ENCODE data around the gene UTP14C. TPM values are rescaled to one million over a fixed set of nuclear protein-coding genes. Genes with fewer than 3 reads are reported as not detected.

The UTP14C gene
- total RNA-seq, 1 experiment from 2014 or later = 19.8 TPM

GRCh38 chr13:52043675-52044074 is 19.2 kb downstream of the UTP14C start:
- Histone ChIP-seq H3K9ac (ENCODE audit: extremely low read depth, insufficient read length, low read length) (no peak overlapping the region), H3K23ac (ENCODE audit: insufficient read length, low read depth, low read length) (no peak overlapping the region), H3K4ac (ENCODE audit: low read depth, low read length) (no peak overlapping the region), H2BK12ac (ENCODE audit: insufficient read length, low read depth, low read length) (no peak overlapping the region), H2AK5ac (ENCODE audit: insufficient read length, low read length) (no peak overlapping the region), H3K27ac (ENCODE audit: insufficient read length, low read depth, low read length) (no peak overlapping the region), H4K91ac (ENCODE audit: insufficient read length, low read depth, low read length) (no peak overlapping the region), H4K5ac (ENCODE audit: insufficient read length, low read depth, low read length) (no peak overlapping the region), H3K4me2 (ENCODE audit: insufficient read depth, insufficient read length, low read length) (no peak overlapping the region), H2BK15ac (ENCODE audit: low read depth, low read length) (no peak overlapping the region), H4K8ac (replicated peaks; ENCODE audit: insufficient read length, low read depth, low read length) (no peak overlapping the region), H3K79me2 (ENCODE audit: insufficient read depth, low read length) (no peaks in the 10 kb centered on the region), H2BK5ac (ENCODE audit: insufficient read length, low read length) (no peak overlapping the region), H3T11ph (ENCODE audit: low read length) (no peak overlapping the region), H3K18ac (ENCODE audit: insufficient read length, low read depth, low read length) (no peak overlapping the region), H4K20me1 (ENCODE audit: control insufficient read depth, insufficient read depth, insufficient read length) (no peaks in the 10 kb centered on the region), H3K56ac (ENCODE audit: insufficient read length, low read depth, low read length) (no peak overlapping the region), H3K79me1 (ENCODE audit: insufficient read depth, low read depth, low read length, poor library complexity, severe bottlenecking) (no peaks in the 10 kb centered on the region), H2BK120ac (ENCODE audit: low read depth, low read length, poor library complexity, severe bottlenecking) (no peak overlapping the region), H3K4me1 (ENCODE audit: insufficient read depth, low read length) (no peaks in the 10 kb centered on the region), H2AFZ (ENCODE audit: low read length) (no peak overlapping the region), H3K27me3 (ENCODE audit: insufficient read depth, low read length) (no peaks in the 10 kb centered on the region), H3K14ac (ENCODE audit: insufficient read depth, low read length) (no peak overlapping the region), H2BK20ac (ENCODE audit: low read depth, low read length, poor library complexity, severe bottlenecking) (no peak overlapping the region), H3K9me3 (ENCODE audit: control insufficient read depth, low read depth, low read length) (no peaks in the 10 kb centered on the region), H3K23me2 (ENCODE audit: insufficient read length, low read depth, low read length, poor library complexity, severe bottlenecking) (no peaks in the 10 kb centered on the region)
- DNase-seq = no peak
- H3K4me3 Mint-ChIP-seq = no peak overlapping the region
- H3K36me3 Mint-ChIP-seq (ENCODE audit: insufficient read depth in 1 of 3, low read depth in 3 of 3) = peaks cover 0 to 4% (median 0%) of the 10 kb centered on the region in 3 experiments; a peak in 1 of 7 replicates
- no peak for TF ChIP-seq CTCF (conservative IDR thresholded peaks at IDR 0.05)
- H3K27ac Mint-ChIP-seq = no peak overlapping the region
- H3K9me3 Mint-ChIP-seq = no peaks in the 10 kb centered on the region; a peak in 1 of 5 replicates
- no peaks in the 10 kb centered on the region for H3K27me3 Mint-ChIP-seq (ENCODE audit: low read depth)
- 0 out of 4 replicates have a peak, but pooled peaks cover 2% of the 10 kb centered on the region in 2 experiments for H3K4me1 Mint-ChIP-seq
- WGBS (ENCODE audit: extremely low coverage, insufficient read length, low lambda C conversion rate) = no CpG with 5 or more reads among the region's 3 CpGs
